BJ (cell line): ENCODE measurements around the gene CNFN. TPM values are rescaled to one million over a fixed set of nuclear protein-coding genes. Genes with fewer than 3 reads are reported as not detected.

Source experiments
- CTCF ChIA-PET: fragments of 350-600 bp; formaldehyde crosslinking; extraction: SDS; loops from one replicate; lab custom pipeline; 2021; ENCODE audit warnings: antibody characterized with exemption, inconsistent platforms; lab: Yijun Ruan, JAX
- POLR2A ChIA-PET: fragments of 300-600 bp; sonication (Branson Sonifier 250); formaldehyde crosslinking; extraction: SDS; loops from one replicate; lab custom pipeline; 2021; ENCODE audit warnings: antibody characterized with exemption; lab: Charles Lee
- DNase-seq: peaks from one replicate; pipeline ENCODE4 v3.0.0-alpha.2; 2011; ENCODE audit warnings: low read depth
- H3K27me3 ChIP-seq: 2 replicates; pipeline ENCODE4 v1.6.0; 2011; ENCODE audit warnings: low read length; ENCODE audit not compliant: control insufficient read depth, insufficient read depth
- H3K36me3 ChIP-seq: 2 replicates; pipeline ENCODE4 v1.5.1; 2011; ENCODE audit warnings: low read length; ENCODE audit not compliant: control insufficient read depth, insufficient read depth
- H3K4me3 ChIP-seq: 2 replicates; pipeline ENCODE4 v1.5.1; 2011; ENCODE audit warnings: low read depth, mild to moderate bottlenecking, control low read depth, low read length
- polyA plus RNA-seq: library from polyadenylated mRNA; depleted of rRNA; stranded (reverse); fragments of >200 nt; gene quantifications from 2 replicates; pipeline ENCODE4 v1.2.3, GENCODE V29; 2011
- TF ChIP-seq, protein P1 (sequence below): IDR thresholded peaks from 2 replicates; pipeline ENCODE4 v1.5.1; 2011; ENCODE audit warnings: low read depth, mild to moderate bottlenecking, control low read depth, inconsistent platforms, low read length, moderate library complexity; ENCODE audit not compliant: insufficient read depth

CNFN gene
- polyA plus RNA-seq, 1 experiment = 0.78 TPM

DNA sequence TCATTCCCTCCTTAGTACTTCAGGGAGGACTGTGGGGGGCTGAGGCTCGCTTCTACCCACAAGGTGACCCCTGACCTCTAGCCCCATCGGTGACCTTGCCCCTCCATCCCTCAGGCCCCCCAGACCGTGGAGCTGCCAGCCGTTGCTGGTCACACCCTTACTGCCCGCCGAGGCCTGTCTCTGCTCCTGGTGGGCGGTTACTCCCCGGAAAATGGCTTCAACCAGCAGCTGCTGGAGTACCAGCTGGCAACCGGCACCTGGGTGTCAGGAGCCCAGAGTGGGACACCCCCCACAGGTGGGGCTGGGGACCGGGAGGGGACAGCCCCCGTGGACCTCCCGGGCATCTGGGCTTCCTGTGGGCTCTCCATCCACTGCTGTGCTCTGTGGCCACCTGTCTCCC lies 32.8 kb downstream of the CNFN start:
- ChIA-PET CTCF (interaction anchor here (0.6 kb wide), 1 partner anchor 81 kb away, joined by 3 read pairs; no protein-coding TSS in a partner anchor), POLR2A (no interaction called here)
- peaks cover 14% of the 10 kb centered on the region for H3K36me3 ChIP-seq
- H3K27me3 ChIP-seq = no peaks in the 10 kb centered on the region
- no peak overlapping the region for H3K4me3 ChIP-seq
- TF ChIP-seq, protein P1, sequence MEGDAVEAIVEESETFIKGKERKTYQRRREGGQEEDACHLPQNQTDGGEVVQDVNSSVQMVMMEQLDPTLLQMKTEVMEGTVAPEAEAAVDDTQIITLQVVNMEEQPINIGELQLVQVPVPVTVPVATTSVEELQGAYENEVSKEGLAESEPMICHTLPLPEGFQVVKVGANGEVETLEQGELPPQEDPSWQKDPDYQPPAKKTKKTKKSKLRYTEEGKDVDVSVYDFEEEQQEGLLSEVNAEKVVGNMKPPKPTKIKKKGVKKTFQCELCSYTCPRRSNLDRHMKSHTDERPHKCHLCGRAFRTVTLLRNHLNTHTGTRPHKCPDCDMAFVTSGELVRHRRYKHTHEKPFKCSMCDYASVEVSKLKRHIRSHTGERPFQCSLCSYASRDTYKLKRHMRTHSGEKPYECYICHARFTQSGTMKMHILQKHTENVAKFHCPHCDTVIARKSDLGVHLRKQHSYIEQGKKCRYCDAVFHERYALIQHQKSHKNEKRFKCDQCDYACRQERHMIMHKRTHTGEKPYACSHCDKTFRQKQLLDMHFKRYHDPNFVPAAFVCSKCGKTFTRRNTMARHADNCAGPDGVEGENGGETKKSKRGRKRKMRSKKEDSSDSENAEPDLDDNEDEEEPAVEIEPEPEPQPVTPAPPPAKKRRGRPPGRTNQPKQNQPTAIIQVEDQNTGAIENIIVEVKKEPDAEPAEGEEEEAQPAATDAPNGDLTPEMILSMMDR = no peak
- DNase-seq = no peak

DNA sequence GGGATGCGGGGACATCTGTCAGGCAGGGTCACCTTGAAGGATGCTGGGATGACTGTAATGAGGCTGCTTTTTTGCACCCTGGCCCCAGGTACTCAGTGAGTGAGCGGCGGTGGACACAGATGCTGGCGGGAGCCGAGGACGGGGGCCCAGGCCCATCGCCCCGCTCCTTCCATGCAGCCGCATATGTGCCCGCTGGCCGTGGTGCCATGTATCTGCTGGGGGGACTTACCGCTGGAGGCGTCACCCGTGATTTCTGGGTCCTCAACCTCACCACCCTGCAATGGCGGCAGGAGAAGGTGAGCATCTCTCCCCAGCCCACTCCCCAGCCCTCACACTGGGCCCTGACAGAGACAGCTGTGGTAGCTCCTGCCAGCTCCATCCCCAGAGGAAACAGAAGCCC lies 33.4 kb downstream of the CNFN start:
- Histone ChIP-seq H3K4me3 (no peak overlapping the region), H3K27me3 (no peaks in the 10 kb centered on the region), H3K36me3 (peaks cover 11% of the 10 kb centered on the region)
- ChIA-PET POLR2A (no interaction called here), CTCF (interaction anchor here (0.6 kb wide), 1 partner anchor 82 kb away, joined by 3 read pairs; no protein-coding TSS in a partner anchor)
- no peak for DNase-seq
- TF ChIP-seq, protein P1 = no peak

DNA sequence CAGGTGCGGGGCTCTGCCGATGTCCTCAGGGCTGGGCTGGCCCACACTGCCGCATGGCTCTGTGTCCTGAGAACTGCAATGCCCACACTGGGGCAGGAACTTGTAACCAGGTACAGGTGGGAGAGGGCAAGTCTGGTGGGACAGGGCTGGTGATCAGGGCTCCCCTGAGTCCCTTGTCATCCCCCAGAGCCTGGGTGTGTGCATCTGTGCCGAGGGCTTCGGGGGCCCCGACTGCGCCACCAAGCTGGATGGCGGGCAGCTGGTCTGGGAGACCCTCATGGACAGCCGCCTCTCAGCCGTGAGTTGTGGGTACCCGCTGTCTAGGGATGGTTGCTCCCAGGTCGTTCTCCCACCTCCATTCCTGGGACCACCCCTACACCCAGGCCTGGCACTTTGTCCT lies 34.2 kb downstream of the CNFN start:
- TF ChIP-seq, protein P1 = no peak
- CTCF ChIA-PET = interaction anchor here (1.0 kb wide), 1 partner anchor 9 kb away, joined by 4 read pairs; no protein-coding TSS in a partner anchor
- POLR2A ChIA-PET = no interaction called here
- no peak for DNase-seq
- Histone ChIP-seq H3K27me3 (no peaks in the 10 kb centered on the region), H3K36me3 (peaks cover 11% of the 10 kb centered on the region), H3K4me3 (no peak overlapping the region)

DNA sequence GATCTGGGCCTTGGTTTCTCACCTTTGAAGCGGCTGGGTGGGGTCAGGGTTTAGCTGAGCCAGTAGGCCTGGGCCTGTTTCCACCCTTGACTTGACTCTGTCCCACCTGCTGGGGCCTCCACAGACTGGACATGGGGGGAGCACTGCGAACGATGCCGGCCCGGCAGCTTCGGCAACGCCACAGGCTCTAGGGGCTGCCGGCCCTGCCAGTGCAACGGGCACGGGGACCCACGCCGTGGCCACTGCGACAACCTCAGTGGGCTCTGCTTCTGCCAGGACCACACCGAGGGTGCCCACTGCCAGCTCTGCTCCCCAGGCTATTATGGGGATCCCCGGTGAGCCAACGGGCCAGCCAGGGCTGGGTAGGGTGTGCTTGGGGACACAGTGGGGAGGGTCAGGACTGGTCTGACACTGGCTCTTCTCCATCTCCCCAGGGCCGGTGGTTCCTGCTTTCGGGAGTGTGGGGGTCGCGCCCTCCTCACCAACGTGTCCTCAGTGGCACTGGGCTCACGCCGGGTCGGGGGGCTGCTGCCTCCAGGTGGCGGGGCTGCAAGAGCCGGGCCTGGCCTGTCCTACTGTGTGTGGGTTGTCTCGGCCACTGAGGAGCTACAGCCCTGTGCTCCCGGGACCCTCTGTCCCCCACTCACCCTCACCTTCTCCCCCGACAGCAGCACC lies 36.6 kb downstream of the CNFN start:
- TF ChIP-seq, protein P1 = no peak
- H3K4me3 ChIP-seq = no peak overlapping the region
- no peak for DNase-seq
- no peaks in the 10 kb centered on the region for H3K27me3 ChIP-seq
- POLR2A ChIA-PET = no interaction called here
- CTCF ChIA-PET = no interaction called here
- H3K36me3 ChIP-seq = peaks cover 13% of the 10 kb centered on the region

DNA sequence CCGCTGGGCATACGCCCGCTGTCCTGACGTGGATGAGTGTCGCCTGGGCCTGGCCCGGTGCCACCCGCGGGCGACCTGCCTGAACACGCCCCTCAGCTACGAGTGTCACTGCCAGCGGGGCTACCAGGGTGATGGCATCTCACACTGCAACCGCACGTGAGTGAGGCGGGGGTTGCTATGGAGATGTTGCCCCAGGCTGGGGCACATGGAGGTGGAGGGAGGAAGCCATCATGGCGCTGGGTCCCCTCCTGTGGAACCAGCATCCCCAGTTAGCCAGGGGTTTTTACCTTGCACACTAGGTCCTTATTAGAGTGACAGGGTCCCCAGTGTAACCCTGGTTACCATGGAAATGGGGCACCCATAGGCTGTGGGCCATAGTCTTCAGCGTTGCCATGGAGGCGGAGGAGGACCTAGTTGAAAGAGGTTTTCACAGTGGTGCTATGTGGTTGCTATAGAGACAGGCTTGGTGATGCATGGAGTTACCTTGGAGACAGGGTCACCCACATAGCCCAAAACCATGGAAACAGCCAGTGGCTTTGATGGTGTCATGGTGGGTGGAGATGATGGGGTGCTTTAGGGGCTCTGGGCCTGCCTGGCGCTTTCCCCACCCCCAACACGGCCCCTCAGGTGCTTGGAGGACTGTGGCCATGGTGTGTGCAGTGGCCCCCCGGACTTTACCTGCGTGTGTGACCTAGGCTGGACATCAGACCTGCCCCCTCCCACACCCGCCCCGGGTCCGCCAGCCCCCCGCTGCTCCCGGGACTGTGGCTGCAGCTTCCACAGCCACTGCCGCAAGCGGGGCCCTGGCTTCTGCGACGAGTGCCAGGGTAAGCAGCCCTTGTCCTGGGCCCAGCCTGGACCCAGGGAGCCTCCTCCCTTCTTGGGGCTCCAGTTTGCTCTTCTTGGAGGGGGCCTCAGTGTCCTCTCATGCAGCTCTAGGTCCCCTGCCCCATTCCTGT lies 37.5 kb downstream of the CNFN start:
- Histone ChIP-seq H3K27me3 (no peaks in the 10 kb centered on the region), H3K4me3 (no peak overlapping the region), H3K36me3 (peaks cover 12% of the 10 kb centered on the region)
- ChIA-PET CTCF (no interaction called here), POLR2A (no interaction called here)
- DNase-seq = no peak
- TF ChIP-seq, protein P1 = no peak
